Testis (tissue), 3 donors: ENCODE results near the gene PTPRN2. TPM values are rescaled to one million over a fixed set of nuclear protein-coding genes. Genes with fewer than 3 reads are reported as not detected.

Experiments
- DNase-seq: peaks from one replicate; pipeline ENCODE4 v3.0.0-alpha.2; 2019
- H3K27ac ChIP-seq, 2 donors: fragments of 200-600 bp; sonication (generic); one replicate each; pipeline ENCODE4 v1.5.1; 2019
- H3K27me3 ChIP-seq: fragments of 200-600 bp; sonication (generic); one replicate; pipeline ENCODE4 v1.5.1; 2019
- H3K36me3 ChIP-seq: fragments of 200-600 bp; sonication (generic); one replicate; pipeline ENCODE4 v1.5.1; 2017; ENCODE audit warnings: low read depth; ENCODE audit errors: missing control alignments
- H3K4me1 ChIP-seq: fragments of 200-600 bp; sonication (generic); one replicate; pipeline ENCODE4 v1.5.1; 2019
- H3K4me3 ChIP-seq, 2 donors: fragments of 200-600 bp; sonication (generic); one replicate each; pipeline ENCODE4 v1.5.1; 2017 to 2019
- H3K9me3 ChIP-seq: fragments of 200-600 bp; sonication (generic); one replicate; pipeline ENCODE4 v1.5.1; 2017
- CTCF ChIP-seq, 3 experiments: fragments of 450-650 bp in 2 of 3; fragments of 200-600 bp in 1 of 3; sonication (generic) in 1 of 3; IDR thresholded peaks; one replicate each; pipeline ENCODE4 v1.5.1; 2016 to 2019; ENCODE audit warnings: antibody characterized with exemption in 3 of 3, mild to moderate bottlenecking in 2 of 3, moderate library complexity in 1 of 3
- POLR2A ChIP-seq: fragments of 450-650 bp; IDR thresholded peaks from one replicate; pipeline ENCODE4 v1.6.1; 2017; ENCODE audit warnings: antibody characterized with exemption, mild to moderate bottlenecking, moderate library complexity
- WGBS, 2 donors: methylation state at CpG; one replicate each; pipeline ENCODE4 v1.1.5; 2018; 5-methylcytosine and 5-hydroxymethylcytosine counted together
- intact Hi-C: fragments of 100-400 bp; cut with DNase I; formaldehyde crosslinking; loops from one replicate; pipeline ENCODE4 v1.15.1; 2023; ENCODE audit warnings: low total_unique reads
- polyA plus RNA-seq: library from polyadenylated mRNA; stranded (reverse); fragments of 350-450 nt; fragmentation: Illumina TruSeq; extraction: RNeasy Lipid Tissue Mini Kit (QIAGEN cat#74804); gene quantifications from one replicate; pipeline ENCODE4 v1.2.3, GENCODE V29; 2014; ENCODE audit warnings: low read depth, low replicate concordance; ENCODE audit not compliant: insufficient read depth
- total RNA-seq, 2 donors: library from RNA; depleted of rRNA; stranded (reverse); fragments of >200 nt; gene quantifications; one replicate each; pipeline ENCODE4 v1.2.3, GENCODE V29; 2016

PTPRN2 gene
- total and polyA plus RNA-seq, 3 donors from 2014 or later, result 9.3 to 10.8 (median 9.8) TPM

GRCh38 chr7:157928808-157929425 is 658.7 kb downstream of the PTPRN2 start:
- WGBS, 2 donors, result 80 to 82% methylated on average over 14 of the region's 14 CpGs
- no peak for DNase-seq
- Histone ChIP-seq H3K27ac (no peak overlapping the region), H3K4me3 (no peak overlapping the region), H3K9me3 (no peaks in the 10 kb centered on the region), H3K36me3 (no peaks in the 10 kb centered on the region), H3K27me3 (no peaks in the 10 kb centered on the region), H3K4me1 (no peaks in the 10 kb centered on the region)
- TF ChIP-seq POLR2A (no peak), CTCF (IDR thresholded peaks at IDR 0.05) (no peak)
- intact Hi-C loops, result no loop called here

GRCh38 chr7:157928171-157928794 is 659.3 kb downstream of the PTPRN2 start:
- intact Hi-C loops, result no loop called here
- Histone ChIP-seq H3K27me3 (no peaks in the 10 kb centered on the region), H3K9me3 (no peaks in the 10 kb centered on the region), H3K36me3 (no peaks in the 10 kb centered on the region), H3K27ac (no peak overlapping the region), H3K4me1 (no peaks in the 10 kb centered on the region), H3K4me3 (no peak overlapping the region)
- DNase-seq, result no peak
- 87 to 94% methylated on average over 7 to 12 of the region's 12 CpGs for WGBS, 2 donors
- TF ChIP-seq CTCF (IDR thresholded peaks at IDR 0.05), result no peak
- TF ChIP-seq POLR2A, result no peak

- intact Hi-C loops, result no loop called here
- no peaks in the 10 kb centered on the region for H3K36me3 ChIP-seq
- DNase-seq, result no peak
- no peaks in the 10 kb centered on the region for H3K27me3 ChIP-seq
- H3K9me3 ChIP-seq, result no peaks in the 10 kb centered on the region
- H3K4me3 ChIP-seq, result no peak overlapping the region
- H3K27ac ChIP-seq, result no peak overlapping the region
- H3K4me1 ChIP-seq, result no peaks in the 10 kb centered on the region
- WGBS, 2 donors, result 76 to 78% methylated on average over 7 to 14 of the region's 14 CpGs
- TF ChIP-seq POLR2A (no peak), CTCF (IDR thresholded peaks at IDR 0.05) (no peak)
Measured at GRCh38 chr7:157927313-157927925, 660.2 kb downstream of the PTPRN2 start.

GRCh38 chr7:157926521-157927150 is 661.0 kb downstream of the PTPRN2 start:
- no peak for TF ChIP-seq POLR2A
- TF ChIP-seq CTCF (IDR thresholded peaks at IDR 0.05), result no peak
- Histone ChIP-seq H3K27me3 (no peaks in the 10 kb centered on the region), H3K4me3 (no peak overlapping the region), H3K4me1 (no peaks in the 10 kb centered on the region), H3K36me3 (no peaks in the 10 kb centered on the region), H3K27ac (no peak overlapping the region), H3K9me3 (no peaks in the 10 kb centered on the region)
- WGBS, 2 donors, result 59 to 69% methylated on average over 3 to 15 of the region's 16 CpGs
- intact Hi-C loops, result no loop called here
- no peak for DNase-seq
